Prostate gland (tissue), 2 donors: ENCODE results near the gene OR4D6. TPM values are rescaled to one million over a fixed set of nuclear protein-coding genes. Genes with fewer than 3 reads are reported as not detected.
"Not testable (repeated sequence)": the region's sequence is repeated elsewhere in the genome, so short reads cannot be mapped to it uniquely, and the experiment has no call there.

Experiments
- DNase-seq: peaks from one replicate; pipeline ENCODE4 v3.0.0-alpha.2; 2019; ENCODE audit warnings: low spot score
- H3K27ac ChIP-seq, 2 donors: fragments of 200-600 bp; sonication (generic); 2 replicates each; pipeline ENCODE4 v1.5.1; 2017 to 2019
- H3K27me3 ChIP-seq: fragments of 200-600 bp; sonication (generic); replicated peaks from 2 replicates; pipeline ENCODE4 v1.5.1; 2019; ENCODE audit not compliant: insufficient read depth
- H3K36me3 ChIP-seq, 2 donors: fragments of 200-600 bp; sonication (generic); 1 replicate in 1 of 2; 2 replicates in 1 of 2; pipeline versions ENCODE4 v1.5.1 to v1.8.1; 2017 to 2019
- H3K4me1 ChIP-seq: fragments of 200-600 bp; sonication (generic); replicated peaks from 2 replicates; pipeline ENCODE4 v1.5.1; 2019
- H3K4me3 ChIP-seq, 2 donors: fragments of 200-600 bp; sonication (generic); 2 replicates each; pipeline ENCODE4 v1.5.1; 2017 to 2019
- H3K9me3 ChIP-seq: fragments of 200-600 bp; sonication (generic); 2 replicates; pipeline ENCODE4 v1.5.1; 2017
- POLR2A ChIP-seq: fragments of 450-650 bp; IDR thresholded peaks from one replicate; pipeline ENCODE4 v1.6.1; 2016; ENCODE audit warnings: antibody characterized with exemption, mild to moderate bottlenecking
- POLR2AphosphoS5 ChIP-seq: sonication (generic); formaldehyde crosslinking; IDR thresholded peaks from one replicate; pipeline ENCODE4 v1.6.1; 2017; ENCODE audit warnings: antibody characterized with exemption
- WGBS: methylation state at CpG from one replicate; pipeline ENCODE4 v1.1.5; 2018; 5-methylcytosine and 5-hydroxymethylcytosine counted together
- intact Hi-C: fragments of 100-400 bp; cut with DNase I; formaldehyde crosslinking; loops from one replicate; pipeline ENCODE4 v1.14.2; 2022
- total RNA-seq, 2 donors: library from RNA; depleted of rRNA; stranded (reverse); fragments of >200 nt; gene quantifications; one replicate each; pipeline ENCODE4 v1.1.0, GENCODE V29; 2016
- TF ChIP-seq, protein P1 (sequence below), 4 experiments: fragments of 200-600 bp in 2 of 4; fragments of 450-650 bp in 2 of 4; sonication (generic) in 2 of 4; IDR thresholded peaks; 1 replicate in 3 of 4; 2 replicates in 1 of 4; pipeline ENCODE4 v1.5.1; 2016 to 2019; ENCODE audit warnings: antibody characterized with exemption in 4 of 4, mild to moderate bottlenecking in 2 of 4, moderate library complexity in 2 of 4

The OR4D6 gene
- total RNA-seq, 2 donors from 2014 or later: not detected

DNA sequence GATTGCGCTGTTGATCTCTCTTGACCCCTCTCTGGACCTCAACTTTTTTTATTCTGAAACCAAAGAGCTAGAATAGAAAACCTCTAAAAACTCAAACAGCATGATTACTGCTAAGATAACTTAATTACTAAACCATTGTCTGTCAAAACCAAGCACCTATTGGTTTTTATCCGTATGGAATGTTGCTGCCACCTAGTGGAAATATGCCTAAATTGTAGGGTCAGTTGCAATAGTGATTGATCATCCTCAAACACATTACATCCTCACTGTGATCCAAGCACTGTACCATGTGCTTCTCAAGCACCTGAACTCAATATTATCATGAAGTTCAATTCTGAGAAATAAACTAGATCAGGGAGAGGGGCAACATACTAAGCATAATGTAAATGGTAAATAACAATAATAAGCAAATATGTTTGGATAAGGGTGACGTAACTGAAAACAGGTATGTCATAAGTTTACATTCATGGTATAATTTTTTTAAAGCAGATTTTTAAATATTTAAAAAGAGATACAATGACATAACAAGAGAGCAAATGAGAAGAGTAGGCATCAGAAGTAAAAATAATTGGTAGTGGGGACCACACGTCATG is 26.7 kb upstream of the OR4D6 start:
- DNase-seq: no peak
- Histone ChIP-seq H3K36me3 (no peaks in the 10 kb centered on the region), H3K27ac (no peak overlapping the region), H3K9me3 (no peaks in the 10 kb centered on the region), H3K4me1 (no peaks in the 10 kb centered on the region), H3K27me3 (no peaks in the 10 kb centered on the region), H3K4me3 (no peak overlapping the region)
- intact Hi-C loops: no loop called here
- WGBS: 63% methylated on average over 4 of the region's 4 CpGs
- no peak for TF ChIP-seq POLR2AphosphoS5
- TF ChIP-seq, protein P1, sequence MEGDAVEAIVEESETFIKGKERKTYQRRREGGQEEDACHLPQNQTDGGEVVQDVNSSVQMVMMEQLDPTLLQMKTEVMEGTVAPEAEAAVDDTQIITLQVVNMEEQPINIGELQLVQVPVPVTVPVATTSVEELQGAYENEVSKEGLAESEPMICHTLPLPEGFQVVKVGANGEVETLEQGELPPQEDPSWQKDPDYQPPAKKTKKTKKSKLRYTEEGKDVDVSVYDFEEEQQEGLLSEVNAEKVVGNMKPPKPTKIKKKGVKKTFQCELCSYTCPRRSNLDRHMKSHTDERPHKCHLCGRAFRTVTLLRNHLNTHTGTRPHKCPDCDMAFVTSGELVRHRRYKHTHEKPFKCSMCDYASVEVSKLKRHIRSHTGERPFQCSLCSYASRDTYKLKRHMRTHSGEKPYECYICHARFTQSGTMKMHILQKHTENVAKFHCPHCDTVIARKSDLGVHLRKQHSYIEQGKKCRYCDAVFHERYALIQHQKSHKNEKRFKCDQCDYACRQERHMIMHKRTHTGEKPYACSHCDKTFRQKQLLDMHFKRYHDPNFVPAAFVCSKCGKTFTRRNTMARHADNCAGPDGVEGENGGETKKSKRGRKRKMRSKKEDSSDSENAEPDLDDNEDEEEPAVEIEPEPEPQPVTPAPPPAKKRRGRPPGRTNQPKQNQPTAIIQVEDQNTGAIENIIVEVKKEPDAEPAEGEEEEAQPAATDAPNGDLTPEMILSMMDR (IDR thresholded peaks at IDR 0.05): peak; percentile 14 to 68 (median 54)
- no peak for TF ChIP-seq POLR2A

DNA sequence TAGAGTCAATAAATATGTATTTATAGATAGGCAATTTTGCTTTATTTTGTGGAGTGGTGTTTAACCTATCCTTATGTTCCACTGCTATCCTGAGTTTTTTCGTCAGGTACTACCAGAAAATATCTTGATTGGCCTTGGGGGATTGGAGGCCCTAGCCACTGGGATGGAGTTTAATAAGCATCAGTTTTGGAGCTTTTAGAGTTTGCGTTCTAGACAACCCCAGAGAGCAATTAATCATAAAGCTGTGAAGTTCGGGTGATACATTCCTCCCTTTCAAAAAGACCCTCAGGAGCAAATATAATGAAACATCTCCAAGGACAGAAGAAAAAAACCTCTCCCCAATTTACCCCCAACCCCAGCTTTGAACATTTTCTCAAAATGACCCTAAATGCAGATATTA is 20.6 kb upstream of the OR4D6 start, which contains the start of gene OR5A1:
Gene OR5A1 (plus strand): TSS at position 301 of the 400 bp plus-strand sequence. CDS start 6,700 bp downstream, outside the sequence.
- intact Hi-C loops: no loop called here
- no peaks in the 10 kb centered on the region for H3K36me3 ChIP-seq

DNA sequence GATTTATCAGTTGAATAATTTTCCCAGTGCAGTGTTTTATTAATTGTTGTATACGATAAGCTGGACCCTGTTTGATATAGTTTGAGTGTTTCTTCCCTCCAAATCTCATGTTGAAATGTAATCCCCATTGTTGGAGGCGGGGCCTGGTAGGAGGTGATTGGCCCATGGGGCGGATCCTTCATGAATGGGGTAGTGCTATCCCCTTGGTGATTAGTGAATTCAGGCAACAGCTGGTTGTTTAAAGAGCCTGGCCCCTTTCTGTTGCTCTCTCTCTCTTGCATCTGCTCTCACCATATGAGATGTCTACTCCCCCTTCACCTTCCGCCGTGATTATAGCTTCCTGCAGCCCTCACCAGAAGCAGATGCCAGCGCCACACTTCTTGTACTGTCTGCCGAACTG is 19.0 kb upstream of the OR4D6 start:
- no peaks in the 10 kb centered on the region for H3K36me3 ChIP-seq
- no peaks in the 10 kb centered on the region for H3K9me3 ChIP-seq
- H3K4me1 ChIP-seq: no peaks in the 10 kb centered on the region
- no peak overlapping the region for H3K4me3 ChIP-seq
- TF ChIP-seq, protein P1 (IDR thresholded peaks at IDR 0.05): no peak
- TF ChIP-seq POLR2AphosphoS5 (no peak), POLR2A (no peak)
- no peak for DNase-seq
- intact Hi-C loops: no loop called here
- 72% methylated on average over 7 of the region's 7 CpGs for WGBS
- no peaks in the 10 kb centered on the region for H3K27me3 ChIP-seq
- no peak overlapping the region for H3K27ac ChIP-seq

More for the DNA sequence above, 20.6 kb upstream of the OR4D6 start, which contains the start of gene OR5A1:
- H3K27me3 ChIP-seq: no peaks in the 10 kb centered on the region
- no peak within 1 kb of the TSS for H3K27ac ChIP-seq
- TF ChIP-seq, protein P1 (IDR thresholded peaks at IDR 0.05): no peak
- TF ChIP-seq POLR2A: no peak
- WGBS: 67% methylated on average over 3 of the region's 3 CpGs
- no peak for DNase-seq
- no peak within 1 kb of the TSS for H3K4me3 ChIP-seq
- H3K4me1 ChIP-seq: no peaks in the 10 kb centered on the region
- H3K9me3 ChIP-seq: no peaks in the 10 kb centered on the region

DNA sequence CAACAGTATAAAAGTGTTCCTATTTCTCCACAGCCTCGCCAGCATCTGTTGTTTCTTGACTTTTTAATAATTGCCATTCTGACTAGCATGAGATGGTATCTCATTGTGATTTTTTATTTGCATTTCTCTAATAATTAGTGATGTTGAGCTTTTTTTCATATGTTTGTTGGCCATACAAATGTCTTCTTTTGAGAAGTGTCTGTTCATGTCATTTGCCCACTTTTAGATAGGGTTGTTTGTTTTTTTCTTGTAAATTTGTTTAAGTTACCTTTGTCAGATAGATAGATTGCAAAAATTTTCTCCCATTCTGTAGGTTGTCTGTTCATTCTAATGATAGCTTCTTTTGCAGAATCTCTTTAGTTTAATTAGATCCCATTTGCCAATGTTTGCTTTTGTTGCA is 11.1 kb upstream of the OR4D6 start:
- WGBS: 86% methylated on average over 1 of the region's 1 CpG
- intact Hi-C loops, H3K4me3 ChIP-seq, DNase-seq, H3K36me3 ChIP-seq, H3K4me1 ChIP-seq, H3K9me3 ChIP-seq, H3K27me3 ChIP-seq, H3K27ac ChIP-seq: not testable (repeated sequence)

DNA sequence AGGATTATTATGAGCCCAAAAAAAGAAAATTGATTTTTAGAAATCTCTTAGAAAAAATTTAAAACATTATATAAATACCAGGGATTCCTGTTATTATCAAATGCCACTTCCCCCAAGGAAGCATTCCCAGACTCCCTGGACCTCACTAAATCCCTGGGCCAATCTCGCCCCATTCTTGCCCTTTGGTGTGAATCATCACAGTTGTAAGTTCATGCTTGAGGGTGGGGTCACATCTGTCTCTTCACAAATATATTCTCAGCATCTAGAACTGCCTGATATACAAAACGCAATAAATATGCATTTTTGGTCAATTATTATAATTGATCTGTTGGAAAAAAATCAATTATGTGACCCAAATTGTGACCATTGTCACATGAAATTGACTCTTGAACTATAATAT is 8.3 kb upstream of the OR4D6 start:
- TF ChIP-seq POLR2A (no peak), POLR2AphosphoS5 (no peak)
- TF ChIP-seq, protein P1 (IDR thresholded peaks at IDR 0.05): no peak
- H3K27me3 ChIP-seq: no peaks in the 10 kb centered on the region
- DNase-seq: no peak
- H3K4me1 ChIP-seq: no peaks in the 10 kb centered on the region
- H3K27ac ChIP-seq: no peak overlapping the region
- intact Hi-C loops: no loop called here
- H3K4me3 ChIP-seq: no peak overlapping the region
- H3K36me3 ChIP-seq: no peaks in the 10 kb centered on the region
- WGBS: 84% methylated on average over 2 of the region's 2 CpGs
- H3K9me3 ChIP-seq: no peaks in the 10 kb centered on the region
